GM19397 (cell line): ENCODE results near the gene KCNJ15.
"Not testable (repeated sequence)": the region's sequence is repeated elsewhere in the genome, so short reads cannot be mapped to it uniquely, and the experiment has no call there.

Experiments
- ATAC-seq: cut with Tn5 transposase; IDR thresholded peaks from one replicate; pipeline ENCODE4 v1.9.1; 2021; ENCODE audit warnings: mild to moderate bottlenecking, moderate library complexity; ENCODE audit not compliant: unreplicated experiment

KCNJ15 gene

DNA sequence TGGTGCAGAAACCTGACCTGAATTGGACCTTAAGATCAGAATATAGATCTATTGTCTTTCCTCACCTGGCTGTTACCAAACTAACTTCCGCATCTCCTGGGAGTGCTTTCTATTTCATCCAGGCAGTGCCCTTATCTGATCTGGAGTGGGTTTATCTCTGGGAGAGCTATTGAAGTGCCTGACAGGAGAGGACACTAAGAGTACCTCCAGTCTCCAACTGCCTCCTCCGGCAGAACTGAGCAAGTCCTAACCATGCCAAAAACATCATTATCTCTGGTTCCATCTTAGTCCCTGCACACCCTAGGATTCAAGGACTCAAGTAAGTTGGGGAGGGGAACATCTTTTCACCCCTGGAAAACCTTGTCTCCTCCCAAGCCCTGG lies 12.4 kb upstream of the KCNJ15 start:
- no peak for ATAC-seq

DNA sequence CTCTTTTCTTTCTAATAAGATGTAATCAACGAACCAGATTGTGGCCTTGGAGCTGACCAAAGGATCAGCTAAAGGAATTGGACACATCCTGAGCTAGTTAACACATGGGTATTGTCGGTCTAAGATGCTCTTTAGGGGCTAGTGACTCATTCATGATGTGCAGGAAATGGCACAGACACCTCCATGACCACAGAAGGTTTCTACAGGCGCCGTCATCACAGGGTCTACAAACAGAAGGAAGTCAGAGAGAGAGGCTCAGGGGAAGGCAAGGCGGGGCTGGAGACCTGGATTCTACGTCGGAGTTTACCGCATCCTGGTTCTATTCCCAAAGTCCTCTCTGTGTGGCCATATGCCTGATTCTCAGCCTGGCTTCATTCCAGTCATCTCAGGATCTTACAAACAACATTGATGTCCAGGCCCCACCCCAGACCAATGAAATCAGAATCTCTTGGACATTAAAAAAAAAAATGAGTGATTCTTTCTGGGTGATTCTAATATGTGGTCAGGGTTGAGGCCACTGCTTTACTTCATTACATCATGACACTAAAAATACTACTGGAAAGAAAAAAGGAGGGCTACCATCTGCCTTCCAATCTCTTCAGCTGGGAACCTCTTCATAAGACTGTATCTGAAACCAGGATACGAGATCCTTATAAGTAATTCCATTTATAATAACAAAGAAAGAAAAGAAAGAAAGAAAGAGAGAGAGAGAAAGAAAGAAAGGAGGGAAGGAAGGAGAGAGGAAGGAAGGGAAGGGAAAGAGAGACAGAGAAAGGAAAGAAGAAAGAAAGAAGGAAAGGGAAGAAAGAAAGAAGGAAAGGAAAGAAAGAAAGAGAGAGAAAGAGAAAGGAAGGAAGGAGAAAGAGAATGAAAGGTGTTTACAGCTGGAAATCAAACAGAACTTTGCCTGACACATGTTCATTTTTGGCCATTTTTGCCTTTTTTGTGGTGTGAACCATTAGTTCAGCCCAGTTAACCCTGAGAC lies 11.6 kb upstream of the KCNJ15 start:
- ATAC-seq, result peak; percentile 82

DNA sequence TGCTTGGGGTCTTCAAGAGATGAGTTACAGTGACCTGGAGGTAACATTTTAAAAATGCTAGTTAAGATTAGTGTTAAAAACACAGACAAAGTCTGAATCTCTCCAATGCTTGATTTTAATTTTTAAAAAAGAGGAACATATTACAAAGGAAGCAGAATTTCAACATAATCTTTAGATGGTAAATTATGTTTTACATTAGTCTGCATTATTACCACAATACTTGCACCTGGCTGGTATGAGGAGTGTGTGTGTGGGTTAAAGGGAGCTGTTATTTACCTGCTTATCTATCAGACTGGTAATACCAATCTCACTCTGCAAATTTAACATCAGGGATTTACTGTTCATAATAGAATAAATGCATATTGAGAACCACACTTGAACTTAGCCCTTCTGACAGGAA lies 10.3 kb upstream of the KCNJ15 start:
- no peak for ATAC-seq

DNA sequence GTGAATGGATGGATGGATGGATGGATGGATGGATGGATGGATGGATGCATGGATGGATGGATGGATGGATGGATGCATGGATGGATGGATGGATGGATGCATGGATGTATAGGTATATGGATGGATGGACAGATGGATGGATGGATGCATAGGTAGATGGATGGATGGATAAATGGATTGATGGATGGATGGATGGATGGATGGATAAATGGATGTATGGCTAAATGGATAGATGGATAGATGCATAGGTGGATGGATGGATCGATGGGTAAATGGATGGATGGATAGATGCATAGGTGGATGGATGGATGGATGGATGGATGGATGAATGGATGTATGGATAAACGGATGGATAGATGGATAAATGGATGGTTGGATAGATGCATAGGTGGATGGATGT lies 9.7 kb upstream of the KCNJ15 start:
- not testable (repeated sequence) for ATAC-seq

DNA sequence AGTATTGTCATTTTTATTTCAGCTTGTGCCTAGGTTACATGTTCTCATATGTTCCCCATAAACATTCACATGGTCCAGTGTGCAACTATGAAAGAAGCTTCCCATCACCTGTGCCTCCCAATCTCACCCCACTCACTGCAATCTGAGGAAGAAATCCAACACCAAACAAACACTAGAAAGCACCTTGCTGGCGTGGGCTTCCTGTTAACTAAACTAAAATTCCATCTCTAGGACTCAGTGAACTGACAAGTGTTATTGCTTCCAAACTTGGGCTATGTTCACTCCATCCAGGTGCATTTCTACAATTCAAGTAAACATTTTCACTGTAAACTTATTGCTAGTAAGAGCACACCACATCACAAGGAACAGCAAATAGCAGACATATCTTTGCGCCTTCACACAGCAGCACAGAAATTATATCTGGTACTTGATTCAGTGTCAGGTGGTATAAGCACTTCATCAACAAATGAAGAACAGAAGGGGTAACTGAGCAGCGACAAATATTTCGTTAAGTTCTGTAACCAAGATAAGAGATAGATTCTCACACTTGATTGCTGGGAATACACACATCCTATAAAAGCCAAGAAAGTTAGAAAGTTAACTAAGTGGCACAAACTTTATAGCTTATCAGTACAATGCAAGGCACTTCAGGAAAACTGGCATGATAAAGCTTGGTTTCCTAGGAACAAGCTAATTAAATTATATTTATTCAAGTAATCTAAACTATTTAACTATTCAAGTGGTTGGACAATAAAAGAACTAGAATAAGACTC lies 8.9 kb upstream of the KCNJ15 start:
- no peak for ATAC-seq

DNA sequence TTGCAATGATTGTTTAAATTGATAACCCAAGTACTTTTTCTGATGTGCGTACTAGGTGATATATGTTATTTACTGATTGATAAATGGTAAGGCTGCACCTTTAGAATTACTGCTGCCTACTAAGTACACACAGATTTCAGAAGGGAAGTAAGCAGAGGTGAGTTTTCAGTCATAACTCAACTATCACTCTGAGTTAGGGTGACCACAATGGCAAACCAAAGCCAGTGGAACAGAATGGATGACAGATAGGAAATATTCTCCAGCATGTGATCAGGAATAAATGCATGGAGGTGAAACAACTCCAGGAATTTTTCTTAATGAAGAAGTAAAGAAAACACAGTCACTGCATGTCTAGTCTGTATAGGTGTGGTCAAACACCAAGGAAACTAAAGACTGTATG lies 7.5 kb upstream of the KCNJ15 start:
- peak; percentile 48 for ATAC-seq

DNA sequence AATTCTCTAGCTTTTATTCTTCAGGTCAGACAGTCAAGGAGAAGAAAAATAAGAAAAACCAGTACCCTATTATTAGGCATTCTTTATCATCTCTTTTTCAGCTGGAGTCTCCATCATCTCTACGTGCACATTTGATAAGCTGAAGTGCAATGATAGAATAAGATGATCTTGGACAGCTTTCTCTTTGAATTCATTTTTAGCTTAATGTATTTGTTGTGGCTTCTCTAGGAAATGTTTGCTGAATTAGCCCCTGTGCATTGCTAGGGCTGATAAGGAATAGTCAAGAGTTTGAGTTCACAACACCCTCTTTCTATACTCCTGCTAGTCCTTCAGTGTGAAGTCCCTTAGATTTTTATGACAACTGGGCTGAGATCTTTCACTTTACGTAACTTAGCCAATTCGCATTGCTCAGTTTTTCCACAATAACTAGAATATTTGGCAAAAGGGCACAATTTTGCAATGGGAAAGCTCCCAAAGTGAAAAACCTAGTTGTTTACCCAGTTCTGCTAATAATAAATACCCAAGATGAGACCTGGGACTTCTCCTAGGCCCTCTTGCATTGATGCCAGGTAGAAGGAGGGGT lies 7.0 kb upstream of the KCNJ15 start:
- ATAC-seq, result no peak

DNA sequence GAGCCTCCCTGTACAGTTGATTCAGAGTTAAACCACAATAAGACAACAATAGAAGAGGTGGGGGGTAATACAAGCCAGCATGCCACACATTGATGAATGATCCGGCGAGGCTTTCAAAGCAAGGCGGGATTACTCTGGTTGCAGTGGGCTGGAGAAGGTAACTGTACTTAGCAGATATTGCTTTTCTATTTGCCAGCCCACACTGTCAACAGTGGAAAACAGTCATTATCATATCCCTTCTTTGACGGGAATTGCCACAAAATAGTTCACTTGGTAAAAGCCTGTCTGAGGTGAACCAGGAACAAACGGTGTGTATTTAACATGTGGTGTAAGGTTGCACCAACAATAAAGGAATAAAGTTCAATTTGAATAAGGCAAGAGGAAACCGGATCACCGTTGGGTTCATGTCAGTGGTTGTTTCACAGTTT lies 5.8 kb upstream of the KCNJ15 start:
- no peak for ATAC-seq

DNA sequence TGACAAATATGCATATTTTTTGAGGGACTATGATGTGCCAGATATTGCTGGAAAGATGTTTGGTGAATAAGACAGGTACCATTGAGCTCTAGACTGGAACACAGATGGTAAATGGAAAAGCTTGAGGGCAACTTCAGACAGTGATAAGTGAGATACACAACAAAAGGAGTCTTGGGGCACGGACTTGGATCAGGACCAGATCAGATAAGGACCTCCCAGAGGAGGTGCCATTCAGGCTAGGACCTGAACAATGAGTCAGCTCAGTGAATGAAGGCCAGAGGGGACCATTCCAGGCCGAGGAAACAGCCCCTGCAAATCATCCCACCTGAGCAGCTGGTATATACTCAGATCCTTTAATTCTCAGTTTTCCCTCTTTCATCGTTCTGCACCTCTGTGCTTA lies 1.8 kb upstream of the KCNJ15 start:
- no peak for ATAC-seq

DNA sequence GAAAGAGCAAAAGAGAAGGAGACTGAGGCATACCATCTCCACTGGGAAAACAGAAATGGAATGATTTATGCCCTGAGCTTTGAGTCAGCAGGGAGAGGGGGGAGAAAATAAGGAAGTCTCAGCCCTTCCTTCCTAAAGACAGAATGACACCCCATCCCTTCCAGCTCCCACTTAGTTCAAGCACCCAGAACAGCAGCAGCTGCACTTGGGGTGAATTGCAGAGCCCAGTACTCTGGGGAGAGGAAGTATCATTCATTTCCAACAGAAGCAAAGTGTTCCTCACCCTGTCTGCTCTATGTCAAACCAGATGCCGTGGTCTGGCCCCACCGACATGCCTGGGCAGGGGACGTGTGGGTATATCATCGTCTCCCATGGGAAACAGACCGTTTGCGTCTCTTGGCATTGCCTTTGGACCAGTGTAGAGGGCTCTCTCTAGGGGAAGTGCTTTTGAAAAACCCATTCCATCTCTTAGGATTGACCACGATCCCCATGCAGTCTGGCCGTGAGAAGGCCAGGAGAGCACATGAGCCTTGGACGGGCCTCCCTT lies 1.1 kb upstream of the KCNJ15 start:
- no peak for ATAC-seq

DNA sequence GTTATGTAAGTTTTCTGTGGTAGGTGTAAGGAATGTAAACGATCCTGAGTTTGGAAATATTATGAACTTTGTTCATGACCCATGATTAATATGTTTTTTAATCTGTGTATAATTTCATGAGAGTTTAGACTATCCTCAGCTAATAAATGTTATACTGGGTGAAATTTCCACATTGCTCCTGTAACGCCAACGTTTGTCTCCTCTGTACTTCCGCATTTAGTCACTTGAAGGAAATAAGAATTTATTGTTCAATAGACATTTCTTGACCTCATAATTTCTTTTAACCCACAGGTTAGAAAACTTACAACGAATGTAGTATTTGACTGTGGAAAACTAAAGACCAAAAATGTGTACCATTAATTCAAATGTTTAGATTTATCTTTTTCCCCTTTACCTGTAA lies 876 bp downstream of the KCNJ15 start:
- no peak for ATAC-seq

DNA sequence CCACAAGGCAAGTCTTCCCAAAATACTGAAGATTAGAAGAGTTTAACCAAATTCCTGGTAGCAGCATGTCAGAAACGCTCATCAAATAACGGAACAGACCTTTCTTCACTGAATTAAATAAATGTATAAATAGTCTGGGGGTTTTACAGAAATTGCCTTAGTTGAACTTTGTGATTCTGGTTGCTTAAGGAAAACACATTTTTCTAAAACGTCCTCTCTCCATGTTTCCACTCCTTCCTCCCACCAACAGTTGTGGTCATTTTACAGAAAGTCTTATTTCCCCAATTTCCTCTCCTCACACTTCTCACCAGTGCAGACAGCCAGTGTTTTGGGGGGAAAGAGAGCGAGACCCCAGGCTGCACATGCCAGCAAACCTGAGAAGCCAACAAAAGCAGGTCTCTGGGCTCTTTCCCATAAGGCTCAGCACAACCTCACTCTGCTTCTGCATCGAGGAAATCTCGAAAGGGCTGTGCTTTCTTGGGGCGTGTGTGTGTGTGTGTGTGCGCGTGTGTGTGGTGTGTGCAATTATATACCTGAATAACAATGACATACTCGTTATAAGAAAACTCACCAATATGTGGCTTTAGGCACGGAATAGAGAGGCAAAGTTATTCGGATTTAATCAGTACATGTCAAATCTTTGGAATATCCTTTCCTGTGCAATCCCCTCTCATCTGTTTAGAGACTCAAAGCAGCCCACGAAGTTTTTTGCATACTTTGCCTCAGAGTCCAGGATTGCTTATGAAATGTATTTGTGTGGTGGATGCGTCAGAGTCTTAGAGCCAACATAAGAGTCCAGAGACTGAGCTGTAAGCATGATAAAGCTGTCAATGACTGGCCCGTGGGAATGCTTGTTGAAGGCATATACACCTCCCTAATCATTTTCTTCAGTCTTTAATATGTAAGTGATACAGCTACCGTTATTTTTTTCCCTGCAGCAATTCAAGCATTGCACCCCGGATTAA lies 2.0 kb downstream of the KCNJ15 start:
- no peak for ATAC-seq

DNA sequence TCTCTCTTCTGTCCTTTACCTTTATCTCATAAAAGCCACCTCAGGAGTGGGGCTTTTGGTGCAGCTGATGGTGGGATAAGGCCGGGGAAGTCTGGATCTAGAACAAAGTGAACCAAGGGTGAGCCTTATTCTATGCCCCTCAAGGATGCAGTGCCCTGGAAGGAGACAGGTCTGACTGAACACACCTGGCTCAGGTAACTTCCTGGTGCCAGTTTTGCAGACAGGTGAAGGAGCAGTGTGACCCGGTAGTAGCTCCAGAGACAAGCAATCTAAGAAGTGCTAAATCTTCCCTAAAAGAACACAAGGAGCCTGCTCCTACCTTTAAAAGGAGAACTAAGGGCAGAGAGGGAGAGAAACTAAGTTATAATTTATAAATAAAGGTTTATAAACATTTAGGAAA lies 2.9 kb downstream of the KCNJ15 start:
- ATAC-seq, result no peak

DNA sequence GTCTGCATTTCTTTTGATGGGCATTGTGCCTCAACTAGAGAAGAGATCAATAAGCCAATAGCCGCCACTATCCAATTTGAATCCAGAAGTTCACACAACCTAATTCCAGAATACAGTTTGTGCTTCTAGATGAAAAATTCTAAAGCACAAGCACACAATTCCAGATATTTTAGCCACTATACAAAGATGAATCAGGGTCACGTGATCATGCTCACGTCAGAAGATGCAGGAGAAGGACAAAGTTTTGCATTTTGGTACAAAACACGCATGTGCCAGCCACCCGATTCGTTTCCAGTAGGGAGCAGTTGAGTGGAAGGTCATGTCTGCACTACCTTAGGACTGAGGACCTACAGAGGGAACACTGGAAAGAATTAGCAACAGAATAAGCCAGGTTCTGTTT lies 3.6 kb downstream of the KCNJ15 start:
- ATAC-seq, result no peak

DNA sequence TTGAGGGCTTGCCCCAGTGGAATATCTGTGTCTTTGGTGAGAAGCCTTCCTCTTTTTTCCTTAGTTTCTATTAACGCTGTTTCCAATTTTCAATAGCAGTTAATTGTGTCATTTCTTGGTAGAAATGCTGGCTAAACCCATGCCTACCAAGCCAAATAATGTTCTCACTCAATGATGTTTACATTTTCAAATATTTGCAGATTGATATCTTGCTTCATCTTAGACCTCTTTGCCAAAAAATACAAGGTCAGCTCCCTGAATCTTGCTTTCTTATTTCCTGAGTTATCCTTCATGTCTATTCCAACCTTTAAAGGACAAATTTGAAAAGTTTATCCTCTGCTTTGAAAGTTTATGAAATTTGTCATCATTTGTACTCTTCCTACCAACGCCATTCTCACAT lies 5.1 kb downstream of the KCNJ15 start:
- no peak for ATAC-seq

DNA sequence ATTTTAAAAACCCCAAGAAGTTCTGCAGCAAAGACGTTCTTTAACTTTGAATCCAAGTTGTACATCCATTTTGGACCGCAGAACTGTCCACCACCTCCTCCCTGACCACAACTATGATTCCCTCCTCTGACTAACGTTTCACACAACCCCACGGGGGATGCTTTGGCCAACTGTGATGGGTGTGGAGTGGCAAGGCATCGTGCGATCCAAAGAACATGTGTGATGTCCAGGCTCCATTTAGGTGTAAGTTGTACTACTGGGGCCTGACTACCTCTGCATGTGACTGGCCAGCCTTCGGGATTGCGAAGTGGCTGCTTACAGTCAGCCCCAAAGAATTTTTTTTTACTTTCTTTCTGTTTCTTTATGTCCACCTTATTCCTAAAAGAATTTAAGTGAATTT lies 6.7 kb downstream of the KCNJ15 start:
- no peak for ATAC-seq

DNA sequence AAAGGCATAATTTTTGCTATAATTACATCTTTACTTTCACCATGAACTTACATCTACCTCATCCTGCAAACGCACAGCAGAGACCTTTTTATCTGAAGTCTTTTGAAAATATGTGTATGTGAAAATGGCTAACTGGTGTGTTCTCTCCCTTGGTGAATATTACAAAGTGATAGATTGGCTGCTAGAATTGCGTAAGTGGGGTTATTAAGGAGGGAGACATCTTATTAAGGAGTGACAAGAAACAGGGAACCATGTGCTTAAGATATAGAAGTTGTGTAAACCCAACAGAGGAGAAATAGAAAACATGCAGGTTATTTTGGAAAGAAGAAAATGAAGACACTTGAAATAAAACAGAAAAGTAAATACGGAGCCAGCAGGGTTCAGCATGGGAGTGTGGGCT lies 7.8 kb downstream of the KCNJ15 start:
- no peak for ATAC-seq

DNA sequence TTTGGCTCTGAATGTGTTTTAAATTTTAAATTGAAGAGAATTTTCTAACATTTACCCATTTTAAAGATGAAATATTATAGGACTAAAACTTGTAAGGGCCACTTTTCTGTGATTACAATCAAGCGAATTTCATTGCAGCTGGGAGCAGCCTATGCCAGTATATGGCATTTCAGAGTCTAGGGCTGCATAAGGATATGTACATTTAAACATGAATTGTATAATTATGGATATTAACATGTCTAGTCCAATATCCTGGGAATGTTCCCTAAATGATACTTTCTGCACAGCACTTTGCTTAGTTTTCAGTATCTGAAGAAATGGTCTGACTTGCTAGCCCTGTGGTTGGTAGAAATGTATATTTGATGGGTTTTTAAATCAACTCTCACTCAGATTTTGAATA lies 8.4 kb downstream of the KCNJ15 start:
- no peak for ATAC-seq

DNA sequence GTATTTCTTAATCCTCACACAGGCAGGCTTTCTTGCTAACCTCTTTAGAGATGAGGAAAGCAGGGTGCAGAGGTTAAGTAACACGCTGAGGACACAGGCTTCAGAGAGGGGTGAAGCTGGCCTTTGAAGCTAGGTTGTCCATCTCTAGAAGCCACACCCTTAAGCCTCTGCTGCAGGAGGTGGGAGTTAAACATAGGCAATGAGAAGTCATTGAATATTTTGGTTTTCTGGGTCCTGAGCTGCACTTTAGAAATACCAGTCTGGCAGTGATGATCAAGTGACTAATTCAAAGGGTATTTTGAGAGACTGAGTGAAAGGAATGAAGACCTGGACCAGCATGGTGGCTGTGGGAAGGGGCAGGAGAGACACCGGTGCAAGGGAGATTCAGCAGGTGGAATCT lies 9.9 kb downstream of the KCNJ15 start:
- no peak for ATAC-seq

DNA sequence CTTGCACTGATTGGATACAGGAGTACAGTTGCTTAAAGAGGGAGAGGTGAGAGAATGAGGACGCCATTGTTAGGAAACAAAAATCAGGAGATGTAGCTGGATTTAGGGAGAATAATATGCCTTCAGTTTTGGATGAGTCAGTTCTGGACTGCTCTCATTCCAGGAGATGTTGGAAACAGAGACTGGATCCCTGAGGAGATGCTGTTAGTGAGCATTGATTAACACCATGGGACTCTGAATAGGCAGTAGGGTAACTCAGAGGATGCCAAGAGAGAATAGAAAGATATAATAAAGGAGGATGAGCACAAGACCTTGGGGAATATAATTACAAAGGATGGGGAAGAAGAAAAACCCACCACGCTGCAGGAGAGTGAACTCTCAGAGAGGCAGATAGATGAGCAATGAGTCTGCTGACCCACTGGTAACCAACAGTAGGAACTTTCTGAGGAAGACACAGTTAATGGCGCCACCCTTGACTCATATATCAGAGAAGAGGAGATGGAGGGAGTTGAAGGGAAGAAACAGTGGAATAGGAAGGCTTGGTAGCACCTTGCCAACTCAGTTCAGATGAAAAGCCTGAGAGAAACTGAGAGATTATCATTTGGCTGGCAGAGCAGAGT lies 10.5 kb downstream of the KCNJ15 start:
- ATAC-seq, result no peak
